ENCODE data around the gene PPP1R15A. TPM values are rescaled to one million over a fixed set of nuclear protein-coding genes. Genes with fewer than 3 reads are reported as not detected.
"Not testable (repeated sequence)": the region's sequence is repeated elsewhere in the genome, so short reads cannot be mapped to it uniquely, and the experiment has no call there.

Gene PPP1R15A
- total RNA-seq, 1 experiment from 2014 or later = 41.2 TPM

GRCh38 chr19:48877855-48878195 lies 5.6 kb downstream of the PPP1R15A start:
- Histone ChIP-seq H3K4me1 (ENCODE audit: insufficient read depth, low read length, poor library complexity, severe bottlenecking) (peaks cover 30% of the 10 kb centered on the region), H3K27ac (ENCODE audit: low read depth, low read length, poor library complexity, severe bottlenecking) (no peak overlapping the region), H3K36me3 (ENCODE audit: insufficient read depth, low read length, poor library complexity, severe bottlenecking) (peaks cover 32% of the 10 kb centered on the region), H3K9me3 (ENCODE audit: low read depth, low read length, poor library complexity, severe bottlenecking) (no peaks in the 10 kb centered on the region), H3K4me3 (ENCODE audit: low read depth, low read length, poor library complexity, severe bottlenecking) (no peak overlapping the region), H3K27me3 (replicated peaks; ENCODE audit: insufficient read depth, low read depth, low read length, poor library complexity) (no peaks in the 10 kb centered on the region)
- no peak for TF ChIP-seq EZH2 (IDR thresholded peaks at IDR 0.05; ENCODE audit: borderline replicate concordance, low read depth, low read length, poor library complexity, severe bottlenecking)
- TF ChIP-seq CTCF (conservative IDR thresholded peaks at IDR 0.05; ENCODE audit: low read depth, low read length) = no peak
- POLR2A ChIA-PET (ENCODE audit: low non-redundant PET) = no interaction called here
- BruUV-seq (replicated peaks) = no TSS peak
- intact Hi-C loops (cut with micrococcal nuclease; ENCODE audit: unreplicated experiment) = loop anchor here (10.0 kb wide), 1 partner anchor 87 kb away; the partner anchor contains the start of gene FTL
- no peak for DNase-seq (ENCODE audit: low spot score)
- CTCF ChIA-PET = interaction anchor here (0.6 kb wide), 1 partner anchor 144 kb away, joined by 7 read pairs; no protein-coding TSS in a partner anchor

- CTCF ChIA-PET = interaction anchor here (0.6 kb wide), 1 partner anchor 145 kb away, joined by 7 read pairs; no protein-coding TSS in a partner anchor
- H3K27me3 ChIP-seq (replicated peaks; ENCODE audit: insufficient read depth, low read depth, low read length, poor library complexity) = no peaks in the 10 kb centered on the region
- BruUV-seq (replicated peaks) = no TSS peak
- H3K27ac ChIP-seq (ENCODE audit: low read depth, low read length, poor library complexity, severe bottlenecking) = no peak overlapping the region
- H3K4me3 ChIP-seq (ENCODE audit: low read depth, low read length, poor library complexity, severe bottlenecking) = no peak overlapping the region
- H3K9me3 ChIP-seq (ENCODE audit: low read depth, low read length, poor library complexity, severe bottlenecking) = no peaks in the 10 kb centered on the region
- intact Hi-C loops (cut with micrococcal nuclease; ENCODE audit: unreplicated experiment) = loop anchor here (10.0 kb wide), 1 partner anchor 86 kb away; the partner anchor contains the start of gene FTL
- peaks cover 26% of the 10 kb centered on the region for H3K4me1 ChIP-seq (ENCODE audit: insufficient read depth, low read length, poor library complexity, severe bottlenecking)
- no peak for TF ChIP-seq EZH2 (IDR thresholded peaks at IDR 0.05; ENCODE audit: borderline replicate concordance, low read depth, low read length, poor library complexity, severe bottlenecking)
- TF ChIP-seq CTCF (conservative IDR thresholded peaks at IDR 0.05; ENCODE audit: low read depth, low read length) = no peak
- DNase-seq (ENCODE audit: low spot score) = no peak
- H3K36me3 ChIP-seq (ENCODE audit: insufficient read depth, low read length, poor library complexity, severe bottlenecking) = peaks cover 29% of the 10 kb centered on the region
- POLR2A ChIA-PET (ENCODE audit: low non-redundant PET) = interaction anchor here (0.7 kb wide), 1 partner anchor 212 kb away, joined by 6 read pairs; no protein-coding TSS in a partner anchor
These were observed 6.2 kb downstream of the PPP1R15A start for GRCh38 chr19:48878196-48879024.

- no peak overlapping the region for H3K4me3 ChIP-seq (ENCODE audit: low read depth, low read length, poor library complexity, severe bottlenecking)
- H3K27me3 ChIP-seq (replicated peaks; ENCODE audit: insufficient read depth, low read depth, low read length, poor library complexity) = no peaks in the 10 kb centered on the region
- intact Hi-C loops (cut with micrococcal nuclease; ENCODE audit: unreplicated experiment) = loop anchor here (10.0 kb wide), 1 partner anchor 86 kb away; the partner anchor contains the start of gene FTL
- H3K9me3 ChIP-seq (ENCODE audit: low read depth, low read length, poor library complexity, severe bottlenecking) = no peaks in the 10 kb centered on the region
- H3K27ac ChIP-seq (ENCODE audit: low read depth, low read length, poor library complexity, severe bottlenecking) = no peak overlapping the region
- TF ChIP-seq EZH2 (IDR thresholded peaks at IDR 0.05; ENCODE audit: borderline replicate concordance, low read depth, low read length, poor library complexity, severe bottlenecking) (no peak), CTCF (conservative IDR thresholded peaks at IDR 0.05; ENCODE audit: low read depth, low read length) (no peak)
- H3K4me1 ChIP-seq (ENCODE audit: insufficient read depth, low read length, poor library complexity, severe bottlenecking) = peaks cover 19% of the 10 kb centered on the region
- ChIA-PET POLR2A (ENCODE audit: low non-redundant PET) (interaction anchor here (0.6 to 0.7 kb wide), 2 partner anchors 10 to 212 kb away, joined by 4 to 6 read pairs; no protein-coding TSS in a partner anchor), CTCF (no interaction called here)
- H3K36me3 ChIP-seq (ENCODE audit: insufficient read depth, low read length, poor library complexity, severe bottlenecking) = peaks cover 21% of the 10 kb centered on the region
- no TSS peak for BruUV-seq (replicated peaks)
- no peak for DNase-seq (ENCODE audit: low spot score)
These were observed 6.9 kb downstream of the PPP1R15A start for GRCh38 chr19:48879025-48879637.

GRCh38 chr19:48879696-48880095 lies 7.5 kb downstream of the PPP1R15A start:
- ChIA-PET CTCF (interaction anchor here (0.6 kb wide), 1 partner anchor 44 kb away, joined by 4 read pairs; the partner anchor contains the start of gene HSD17B14), POLR2A (ENCODE audit: low non-redundant PET) (interaction anchor here (0.6 kb wide), 1 partner anchor 9 kb away, joined by 4 read pairs; no protein-coding TSS in a partner anchor)
- H3K4me1 ChIP-seq (ENCODE audit: insufficient read depth, low read length, poor library complexity, severe bottlenecking) = peaks cover 13% of the 10 kb centered on the region
- not testable (repeated sequence) for BruUV-seq (replicated peaks); H3K27ac ChIP-seq (ENCODE audit: low read depth, low read length, poor library complexity, severe bottlenecking); H3K4me3 ChIP-seq (ENCODE audit: low read depth, low read length, poor library complexity, severe bottlenecking); H3K9me3 ChIP-seq (ENCODE audit: low read depth, low read length, poor library complexity, severe bottlenecking); DNase-seq (ENCODE audit: low spot score); H3K27me3 ChIP-seq (replicated peaks; ENCODE audit: insufficient read depth, low read depth, low read length, poor library complexity)
- intact Hi-C loops (cut with micrococcal nuclease; ENCODE audit: unreplicated experiment) = loop anchor here (10.0 kb wide), 1 partner anchor 85 kb away; the partner anchor contains the start of gene FTL
- H3K36me3 ChIP-seq (ENCODE audit: insufficient read depth, low read length, poor library complexity, severe bottlenecking) = peaks cover 16% of the 10 kb centered on the region
